Measurements from ENCODE around the gene NRROS.

Gene NRROS

GRCh38 chr3:196651819-196652218 lies 12.3 kb downstream of the NRROS start:
- no peak for DNase-seq

GRCh38 chr3:196652961-196653795 lies 13.7 kb downstream of the NRROS start:
- no peak for DNase-seq

GRCh38 chr3:196654006-196654734 lies 14.7 kb downstream of the NRROS start:
- DNase-seq: no peak

GRCh38 chr3:196654735-196655090 lies 15.2 kb downstream of the NRROS start:
- DNase-seq: no peak

- DNase-seq: no peak
Observed at GRCh38 chr3:196655496-196655895, 16.0 kb downstream of the NRROS start.

- DNase-seq: no peak
Observed at GRCh38 chr3:196656213-196656612, 16.7 kb downstream of the NRROS start.

GRCh38 chr3:196659901-196660351 lies 20.4 kb downstream of the NRROS start:
- no peak for DNase-seq

- no peak for DNase-seq
Observed at GRCh38 chr3:196660381-196661166, 21.1 kb downstream of the NRROS start.

GRCh38 chr3:196661400-196661799 lies 21.9 kb downstream of the NRROS start:
- no peak for DNase-seq

GRCh38 chr3:196662033-196662432 lies 22.5 kb downstream of the NRROS start:
- no peak for DNase-seq

- no peak for DNase-seq
Observed at GRCh38 chr3:196662711-196663571, 23.4 kb downstream of the NRROS start.

GRCh38 chr3:196666001-196666867 lies 26.7 kb downstream of the NRROS start:
- DNase-seq: peak; percentile 81

- no peak for DNase-seq
Observed at GRCh38 chr3:196667056-196667825, 27.7 kb downstream of the NRROS start.

GRCh38 chr3:196670339-196670738 lies 30.8 kb downstream of the NRROS start:
- no peak for DNase-seq

GRCh38 chr3:196673632-196674031 lies 34.1 kb downstream of the NRROS start:
- DNase-seq: no peak

- no peak for DNase-seq
Observed at GRCh38 chr3:196677353-196677752, 37.9 kb downstream of the NRROS start.

- DNase-seq: no peak
Observed at GRCh38 chr3:196677931-196678330, 38.4 kb downstream of the NRROS start.

- peak; percentile 79 for DNase-seq
Observed at GRCh38 chr3:196684548-196685407, 45.3 kb downstream of the NRROS start.

- no peak for DNase-seq
Observed at GRCh38 chr3:196686436-196686835, 46.9 kb downstream of the NRROS start.

- no peak for DNase-seq
Observed at GRCh38 chr3:196688349-196688748, 48.9 kb downstream of the NRROS start.
